GM12878 (cell line): ENCODE results near the gene ARL2. TPM values are rescaled to one million over a fixed set of nuclear protein-coding genes. Genes with fewer than 3 reads are reported as not detected.

Experiments used
- ASH2L ChIP-seq: fragments of 300-600, 200-600 bp; sonication (generic); IDR thresholded peaks from 2 replicates; pipeline ENCODE4 v1.6.1; 2017; ENCODE audit warnings: low read depth, mild to moderate bottlenecking, borderline replicate concordance
- BRCA1 ChIP-seq: IDR thresholded peaks from 2 replicates; pipeline ENCODE4 v1.6.1; 2011; ENCODE audit warnings: low read depth, low read length, improper control_type of control experiment
- CEBPB ChIP-seq, 2 experiments: fragments of 150-350 bp in 1 of 2; IDR thresholded peaks; 2 replicates each; pipeline ENCODE4 v1.6.1; 2012 to 2014; ENCODE audit warnings: low read depth in 2 of 2, low read length in 2 of 2, borderline replicate concordance in 1 of 2, inconsistent platforms in 1 of 2
- EED ChIP-seq: sonication (generic); IDR thresholded peaks from 2 replicates; pipeline ENCODE4 v1.6.1; 2016; ENCODE audit warnings: antibody characterized with exemption, low read depth
- MEF2B ChIP-seq: fragments of 450-650 bp; IDR thresholded peaks from 2 replicates; pipeline ENCODE4 v1.6.1; 2018; ENCODE audit warnings: mild to moderate bottlenecking, moderate library complexity; ENCODE audit not compliant: partially characterized antibody, poor library complexity, severe bottlenecking
- NRF1 ChIP-seq: conservative IDR thresholded peaks from 2 replicates; pipeline ENCODE4 v1.6.1; 2011; ENCODE audit warnings: mild to moderate bottlenecking, low read depth, low read length, improper control_type of control experiment
- POLR2A ChIP-seq: IDR thresholded peaks from 2 replicates; pipeline ENCODE4 v1.6.1; 2011; ENCODE audit warnings: low read depth, mild to moderate bottlenecking, low read length
- RFX5 ChIP-seq: IDR thresholded peaks from 2 replicates; pipeline ENCODE4 v1.6.1; 2011; ENCODE audit warnings: low read depth, low read length, improper control_type of control experiment
- SMARCA5 ChIP-seq: fragments of 450-650 bp; IDR thresholded peaks from 2 replicates; pipeline ENCODE4 v1.6.1; 2017; ENCODE audit warnings: mild to moderate bottlenecking
- SP1 ChIP-seq: IDR thresholded peaks from one replicate; pipeline ENCODE4 v1.6.1; 2011; ENCODE audit warnings: low read depth, low read length
- SUZ12 ChIP-seq: fragments of 200-600 bp; sonication (generic); IDR thresholded peaks from one replicate; pipeline ENCODE4 v1.6.1; 2018; ENCODE audit warnings: antibody characterized with exemption, mild to moderate bottlenecking; ENCODE audit not compliant: unreplicated experiment
- YBX1 ChIP-seq: fragments of 450-650 bp; IDR thresholded peaks from 2 replicates; pipeline ENCODE4 v1.6.1; 2016; ENCODE audit warnings: antibody characterized with exemption
- ZNF622 ChIP-seq: fragments of 450-650 bp; IDR thresholded peaks from 2 replicates; pipeline ENCODE4 v1.6.1; 2017; ENCODE audit warnings: mild to moderate bottlenecking, inconsistent platforms
- ZZZ3 ChIP-seq: IDR thresholded peaks from 2 replicates; pipeline ENCODE4 v1.6.1; 2011; ENCODE audit warnings: low read depth; ENCODE audit not compliant: control insufficient read depth, insufficient read length
- polyA plus RNA-seq, 11 experiments: library from polyadenylated mRNA; depleted of rRNA in 4 of 11; unstranded in 6 of 11; stranded (reverse) in 5 of 11; fragments of >200 nt; fragmentation: Nextera tagmentation in 4 of 11; fragmentation: Illumina TruSeq in 1 of 11; extraction: Ambion mirVana in 4 of 11; extraction: Trizol in 1 of 11; gene quantifications; 1 replicate in 1 of 11; 2 replicates in 10 of 11; pipeline versions ENCODE4 v1.2.1 to v1.2.3, GENCODE V29; 2011 to 2016; ENCODE audit warnings: inconsistent platforms in 2 of 11, missing spikeins in 2 of 11, low read depth in 1 of 11
- total RNA-seq, 4 experiments: library from RNA; depleted of rRNA in 3 of 4; stranded (reverse); fragments of >200 nt in 3 of 4; fragmentation: Illumina TruSeq in 1 of 4; extraction: Trizol in 1 of 4; gene quantifications; 2 replicates each; pipeline versions ENCODE4 v1.2.1 to v1.2.3, GENCODE V29; 2013 to 2021
- TF ChIP-seq, protein P1 (sequence below): fragments of 450-650 bp; IDR thresholded peaks from 2 replicates; pipeline ENCODE4 v1.6.1; 2016; ENCODE audit warnings: mild to moderate bottlenecking, moderate library complexity, borderline replicate concordance
- TF ChIP-seq, protein P2 (sequence below): fragments of 450-650 bp; formaldehyde crosslinking; IDR thresholded peaks from 2 replicates; pipeline ENCODE4 v1.5.0; 2022; ENCODE audit warnings: mild to moderate bottlenecking, missing genetic modification characterization
- TF ChIP-seq, protein P3 (sequence below): fragments of 450-650 bp; conservative IDR thresholded peaks from 2 replicates; pipeline ENCODE4 v1.6.1; 2017; ENCODE audit warnings: mild to moderate bottlenecking, moderate library complexity
- TF ChIP-seq, protein P4 (sequence below): fragments of 450-650 bp; IDR thresholded peaks from 2 replicates; pipeline ENCODE4 v1.6.1; 2018; ENCODE audit warnings: borderline replicate concordance, mild to moderate bottlenecking; ENCODE audit not compliant: partially characterized antibody

Gene ARL2
- total and polyA plus RNA-seq, 10 of the 15 experiments (the other 5 are each of a cell fraction or from before 2014, with no cell fraction given), result 4.1 to 138 (median 73.4) TPM

DNA sequence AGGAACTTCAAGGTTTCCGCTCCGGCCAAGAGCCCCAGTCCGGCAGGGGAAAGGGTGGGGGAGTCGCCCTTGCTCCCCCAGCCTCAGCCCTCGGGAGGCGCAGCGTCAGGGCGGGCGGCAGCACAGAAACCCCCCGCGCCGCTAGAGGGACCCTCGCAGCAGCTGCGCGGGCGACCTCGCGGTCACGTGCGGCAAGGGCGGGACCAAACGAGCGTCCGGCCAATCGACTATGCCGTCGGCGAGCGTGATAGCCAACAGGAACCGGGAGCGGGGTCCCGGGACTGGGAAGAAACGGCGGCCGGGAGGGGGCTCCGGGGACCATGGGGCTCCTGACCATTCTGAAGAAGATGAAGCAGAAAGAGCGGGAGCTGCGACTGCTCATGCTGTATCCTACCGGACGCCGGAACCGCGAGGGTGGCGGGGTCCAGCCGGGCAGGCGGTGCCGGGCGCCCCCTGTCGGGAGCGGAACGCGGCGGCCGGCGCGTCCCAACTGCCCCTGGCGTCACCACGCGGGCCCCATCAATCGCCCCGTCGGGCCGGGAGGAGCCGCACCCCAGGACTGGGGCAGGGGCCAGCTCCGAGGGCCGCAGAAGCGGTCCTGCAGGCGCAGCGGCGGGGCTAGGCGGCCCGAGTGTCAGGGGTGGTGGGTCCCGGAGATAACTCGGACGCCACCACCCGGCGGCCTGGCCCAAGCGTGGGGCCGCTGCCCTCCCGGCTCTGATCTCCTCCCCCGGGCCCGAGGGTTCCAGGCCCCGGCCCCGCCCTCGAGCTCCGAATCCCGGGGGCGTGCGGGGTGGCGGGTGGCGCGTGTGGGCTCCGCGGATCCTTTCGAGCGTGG is at the start of gene ARL2 (continued):
- TF ChIP-seq SUZ12 (no peak), SP1 (peak; percentile 59), MEF2B (peak; percentile 74), CEBPB (IDR thresholded peaks at IDR 0.05; ENCODE audit: borderline replicate concordance in 1 of 2, low read depth in 2 of 2, low read length in 2 of 2) (no peak), ASH2L (no peak), RFX5 (no peak; the same call in 1 of the 2 replicates), POLR2A (peak; percentile 78), YBX1 (no peak), NRF1 (no peak), ZNF622 (no peak), BRCA1 (no peak), EED (no peak), SMARCA5 (peak; percentile 84), ZZZ3 (no peak)
- TF ChIP-seq, protein P1, sequence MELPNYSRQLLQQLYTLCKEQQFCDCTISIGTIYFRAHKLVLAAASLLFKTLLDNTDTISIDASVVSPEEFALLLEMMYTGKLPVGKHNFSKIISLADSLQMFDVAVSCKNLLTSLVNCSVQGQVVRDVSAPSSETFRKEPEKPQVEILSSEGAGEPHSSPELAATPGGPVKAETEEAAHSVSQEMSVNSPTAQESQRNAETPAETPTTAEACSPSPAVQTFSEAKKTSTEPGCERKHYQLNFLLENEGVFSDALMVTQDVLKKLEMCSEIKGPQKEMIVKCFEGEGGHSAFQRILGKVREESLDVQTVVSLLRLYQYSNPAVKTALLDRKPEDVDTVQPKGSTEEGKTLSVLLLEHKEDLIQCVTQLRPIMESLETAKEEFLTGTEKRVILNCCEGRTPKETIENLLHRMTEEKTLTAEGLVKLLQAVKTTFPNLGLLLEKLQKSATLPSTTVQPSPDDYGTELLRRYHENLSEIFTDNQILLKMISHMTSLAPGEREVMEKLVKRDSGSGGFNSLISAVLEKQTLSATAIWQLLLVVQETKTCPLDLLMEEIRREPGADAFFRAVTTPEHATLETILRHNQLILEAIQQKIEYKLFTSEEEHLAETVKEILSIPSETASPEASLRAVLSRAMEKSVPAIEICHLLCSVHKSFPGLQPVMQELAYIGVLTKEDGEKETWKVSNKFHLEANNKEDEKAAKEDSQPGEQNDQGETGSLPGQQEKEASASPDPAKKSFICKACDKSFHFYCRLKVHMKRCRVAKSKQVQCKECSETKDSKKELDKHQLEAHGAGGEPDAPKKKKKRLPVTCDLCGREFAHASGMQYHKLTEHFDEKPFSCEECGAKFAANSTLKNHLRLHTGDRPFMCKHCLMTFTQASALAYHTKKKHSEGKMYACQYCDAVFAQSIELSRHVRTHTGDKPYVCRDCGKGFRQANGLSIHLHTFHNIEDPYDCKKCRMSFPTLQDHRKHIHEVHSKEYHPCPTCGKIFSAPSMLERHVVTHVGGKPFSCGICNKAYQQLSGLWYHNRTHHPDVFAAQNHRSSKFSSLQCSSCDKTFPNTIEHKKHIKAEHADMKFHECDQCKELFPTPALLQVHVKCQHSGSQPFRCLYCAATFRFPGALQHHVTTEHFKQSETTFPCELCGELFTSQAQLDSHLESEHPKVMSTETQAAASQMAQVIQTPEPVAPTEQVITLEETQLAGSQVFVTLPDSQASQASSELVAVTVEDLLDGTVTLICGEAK, result no peak
- TF ChIP-seq, protein P2, sequence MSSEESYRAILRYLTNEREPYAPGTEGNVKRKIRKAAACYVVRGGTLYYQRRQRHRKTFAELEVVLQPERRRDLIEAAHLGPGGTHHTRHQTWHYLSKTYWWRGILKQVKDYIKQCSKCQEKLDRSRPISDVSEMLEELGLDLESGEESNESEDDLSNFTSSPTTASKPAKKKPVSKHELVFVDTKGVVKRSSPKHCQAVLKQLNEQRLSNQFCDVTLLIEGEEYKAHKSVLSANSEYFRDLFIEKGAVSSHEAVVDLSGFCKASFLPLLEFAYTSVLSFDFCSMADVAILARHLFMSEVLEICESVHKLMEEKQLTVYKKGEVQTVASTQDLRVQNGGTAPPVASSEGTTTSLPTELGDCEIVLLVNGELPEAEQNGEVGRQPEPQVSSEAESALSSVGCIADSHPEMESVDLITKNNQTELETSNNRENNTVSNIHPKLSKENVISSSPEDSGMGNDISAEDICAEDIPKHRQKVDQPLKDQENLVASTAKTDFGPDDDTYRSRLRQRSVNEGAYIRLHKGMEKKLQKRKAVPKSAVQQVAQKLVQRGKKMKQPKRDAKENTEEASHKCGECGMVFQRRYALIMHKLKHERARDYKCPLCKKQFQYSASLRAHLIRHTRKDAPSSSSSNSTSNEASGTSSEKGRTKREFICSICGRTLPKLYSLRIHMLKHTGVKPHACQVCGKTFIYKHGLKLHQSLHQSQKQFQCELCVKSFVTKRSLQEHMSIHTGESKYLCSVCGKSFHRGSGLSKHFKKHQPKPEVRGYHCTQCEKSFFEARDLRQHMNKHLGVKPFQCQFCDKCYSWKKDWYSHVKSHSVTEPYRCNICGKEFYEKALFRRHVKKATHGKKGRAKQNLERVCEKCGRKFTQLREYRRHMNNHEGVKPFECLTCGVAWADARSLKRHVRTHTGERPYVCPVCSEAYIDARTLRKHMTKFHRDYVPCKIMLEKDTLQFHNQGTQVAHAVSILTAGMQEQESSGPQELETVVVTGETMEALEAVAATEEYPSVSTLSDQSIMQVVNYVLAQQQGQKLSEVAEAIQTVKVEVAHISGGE (CRISPR knock-in tag), result no peak
- TF ChIP-seq, protein P3, sequence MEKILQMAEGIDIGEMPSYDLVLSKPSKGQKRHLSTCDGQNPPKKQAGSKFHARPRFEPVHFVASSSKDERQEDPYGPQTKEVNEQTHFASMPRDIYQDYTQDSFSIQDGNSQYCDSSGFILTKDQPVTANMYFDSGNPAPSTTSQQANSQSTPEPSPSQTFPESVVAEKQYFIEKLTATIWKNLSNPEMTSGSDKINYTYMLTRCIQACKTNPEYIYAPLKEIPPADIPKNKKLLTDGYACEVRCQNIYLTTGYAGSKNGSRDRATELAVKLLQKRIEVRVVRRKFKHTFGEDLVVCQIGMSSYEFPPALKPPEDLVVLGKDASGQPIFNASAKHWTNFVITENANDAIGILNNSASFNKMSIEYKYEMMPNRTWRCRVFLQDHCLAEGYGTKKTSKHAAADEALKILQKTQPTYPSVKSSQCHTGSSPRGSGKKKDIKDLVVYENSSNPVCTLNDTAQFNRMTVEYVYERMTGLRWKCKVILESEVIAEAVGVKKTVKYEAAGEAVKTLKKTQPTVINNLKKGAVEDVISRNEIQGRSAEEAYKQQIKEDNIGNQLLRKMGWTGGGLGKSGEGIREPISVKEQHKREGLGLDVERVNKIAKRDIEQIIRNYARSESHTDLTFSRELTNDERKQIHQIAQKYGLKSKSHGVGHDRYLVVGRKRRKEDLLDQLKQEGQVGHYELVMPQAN, result peak; percentile 72
- TF ChIP-seq, protein P4, sequence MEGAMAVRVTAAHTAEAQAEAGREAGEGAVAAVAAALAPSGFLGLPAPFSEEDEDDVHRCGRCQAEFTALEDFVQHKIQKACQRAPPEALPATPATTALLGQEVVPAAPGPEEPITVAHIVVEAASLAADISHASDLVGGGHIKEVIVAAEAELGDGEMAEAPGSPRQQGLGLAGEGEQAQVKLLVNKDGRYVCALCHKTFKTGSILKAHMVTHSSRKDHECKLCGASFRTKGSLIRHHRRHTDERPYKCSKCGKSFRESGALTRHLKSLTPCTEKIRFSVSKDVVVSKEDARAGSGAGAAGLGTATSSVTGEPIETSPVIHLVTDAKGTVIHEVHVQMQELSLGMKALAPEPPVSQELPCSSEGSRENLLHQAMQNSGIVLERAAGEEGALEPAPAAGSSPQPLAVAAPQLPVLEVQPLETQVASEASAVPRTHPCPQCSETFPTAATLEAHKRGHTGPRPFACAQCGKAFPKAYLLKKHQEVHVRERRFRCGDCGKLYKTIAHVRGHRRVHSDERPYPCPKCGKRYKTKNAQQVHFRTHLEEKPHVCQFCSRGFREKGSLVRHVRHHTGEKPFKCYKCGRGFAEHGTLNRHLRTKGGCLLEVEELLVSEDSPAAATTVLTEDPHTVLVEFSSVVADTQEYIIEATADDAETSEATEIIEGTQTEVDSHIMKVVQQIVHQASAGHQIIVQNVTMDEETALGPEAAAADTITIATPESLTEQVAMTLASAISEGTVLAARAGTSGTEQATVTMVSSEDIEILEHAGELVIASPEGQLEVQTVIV, result peak; percentile 9
